HG02852 (cell line): ENCODE measurements around the gene CD44.
"Not testable (repeated sequence)": the region's sequence is repeated elsewhere in the genome, so short reads cannot be mapped to it uniquely, and the experiment has no call there.

Experiments
- ATAC-seq: cut with Tn5 transposase; IDR thresholded peaks from one replicate; pipeline ENCODE4 v1.9.1; 2021; ENCODE audit warnings: mild to moderate bottlenecking, moderate library complexity; ENCODE audit not compliant: unreplicated experiment

The CD44 gene

DNA sequence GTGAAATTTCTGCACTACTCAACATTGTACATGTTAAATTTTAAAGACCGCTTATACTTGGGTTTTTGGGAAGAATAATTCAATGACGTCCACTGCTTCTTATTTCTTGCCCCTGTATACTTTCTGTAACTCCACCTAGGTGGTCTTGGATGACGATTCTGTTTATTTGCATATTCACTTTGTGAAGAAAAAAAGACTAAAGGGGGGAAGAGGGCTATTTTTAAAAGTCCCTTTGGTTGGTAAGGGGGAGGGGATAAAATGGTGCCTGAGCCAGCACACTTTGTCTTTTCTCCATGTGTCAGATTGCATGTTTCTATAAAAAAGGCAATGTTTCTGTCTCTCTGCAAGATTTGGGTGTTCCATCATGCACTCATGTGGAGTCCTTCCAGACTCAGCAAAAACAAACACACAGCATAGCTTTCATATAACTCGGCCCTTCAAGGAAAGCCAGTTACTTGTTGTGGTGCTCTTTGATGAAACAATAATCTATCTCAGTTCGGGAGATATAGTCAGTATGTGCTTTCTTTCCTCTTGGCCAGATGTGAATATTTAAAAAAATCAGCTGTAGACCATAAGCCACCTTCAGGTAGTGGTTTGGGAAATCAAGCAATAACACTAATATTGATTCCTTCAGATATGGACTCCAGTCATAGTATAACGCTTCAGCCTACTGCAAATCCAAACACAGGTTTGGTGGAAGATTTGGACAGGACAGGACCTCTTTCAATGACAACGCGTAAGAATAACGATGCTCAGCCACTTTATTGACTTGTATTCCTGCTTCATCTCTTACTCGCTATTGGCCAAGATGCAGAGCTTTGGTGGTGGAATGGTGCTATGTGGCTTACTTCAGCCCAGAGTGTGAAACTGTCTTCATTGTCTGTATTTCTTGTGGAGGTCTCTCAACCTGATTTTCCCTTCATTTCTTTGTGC, 68.8 kb downstream of the CD44 start:
- no peak for ATAC-seq

DNA sequence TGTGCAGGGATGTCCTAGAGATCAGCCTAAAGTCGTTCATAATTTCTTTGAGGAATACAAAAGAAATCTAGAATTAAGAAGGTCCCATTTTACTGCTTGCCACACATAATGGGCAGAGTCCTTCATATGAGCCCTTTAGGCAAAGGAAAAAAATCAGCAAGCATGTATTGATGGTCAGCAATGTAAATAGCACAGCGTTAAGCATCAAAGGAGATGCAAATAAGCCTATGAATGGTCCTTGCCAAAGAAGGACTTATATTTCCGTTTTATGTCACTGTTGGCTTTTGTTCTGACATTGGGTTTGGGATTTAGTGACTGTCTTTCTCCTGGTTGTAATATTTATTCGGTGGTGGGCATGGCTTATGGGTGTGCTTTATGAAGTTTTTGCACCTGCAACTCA, 69.8 kb downstream of the CD44 start:
- ATAC-seq = no peak

DNA sequence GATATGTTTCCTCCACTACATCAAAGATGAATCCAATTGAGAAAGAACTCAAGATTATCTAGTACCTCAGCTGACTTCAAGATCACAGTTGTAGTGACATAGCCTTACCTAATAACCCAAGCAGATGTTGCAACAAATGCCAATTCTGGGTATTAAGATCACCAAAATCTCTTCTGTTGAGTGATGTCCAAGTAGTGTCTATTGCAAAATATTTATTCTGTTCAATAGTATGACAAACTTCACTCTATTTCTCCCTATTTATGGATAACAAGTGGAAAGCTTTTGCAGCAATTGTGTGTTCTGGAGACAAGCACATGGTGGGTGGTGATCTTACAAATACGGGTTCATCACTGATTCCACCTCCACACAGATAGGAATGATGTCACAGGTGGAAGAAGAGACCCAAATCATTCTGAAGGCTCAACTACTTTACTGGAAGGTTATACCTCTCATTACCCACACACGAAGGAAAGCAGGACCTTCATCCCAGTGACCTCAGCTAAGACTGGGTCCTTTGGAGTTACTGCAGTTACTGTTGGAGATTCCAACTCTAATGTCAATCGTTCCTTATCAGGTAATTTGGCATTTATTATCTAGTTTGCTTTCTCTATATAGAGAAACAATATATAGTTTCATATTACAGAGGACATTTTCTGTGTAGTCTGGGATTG, 72.0 kb downstream of the CD44 start:
- ATAC-seq = no peak

DNA sequence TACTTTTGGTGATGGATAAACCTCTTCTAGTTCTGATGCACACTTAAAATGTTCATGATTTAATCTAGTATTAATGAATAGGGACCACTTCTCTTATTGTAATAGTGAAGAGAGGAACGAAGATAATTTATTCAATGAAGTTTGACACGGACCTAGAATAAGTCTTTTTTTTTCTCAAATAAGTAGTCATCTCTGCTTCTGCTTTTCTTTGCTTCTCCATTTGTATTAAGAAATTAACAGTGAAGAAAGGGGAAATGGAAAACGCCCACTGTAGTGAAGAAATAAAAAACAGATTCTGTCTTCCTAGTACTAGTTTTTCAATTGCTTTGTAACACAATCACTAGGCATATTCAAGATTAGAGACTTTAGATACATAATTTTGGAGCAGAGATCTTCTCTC, 73.0 kb downstream of the CD44 start:
- no peak for ATAC-seq

DNA sequence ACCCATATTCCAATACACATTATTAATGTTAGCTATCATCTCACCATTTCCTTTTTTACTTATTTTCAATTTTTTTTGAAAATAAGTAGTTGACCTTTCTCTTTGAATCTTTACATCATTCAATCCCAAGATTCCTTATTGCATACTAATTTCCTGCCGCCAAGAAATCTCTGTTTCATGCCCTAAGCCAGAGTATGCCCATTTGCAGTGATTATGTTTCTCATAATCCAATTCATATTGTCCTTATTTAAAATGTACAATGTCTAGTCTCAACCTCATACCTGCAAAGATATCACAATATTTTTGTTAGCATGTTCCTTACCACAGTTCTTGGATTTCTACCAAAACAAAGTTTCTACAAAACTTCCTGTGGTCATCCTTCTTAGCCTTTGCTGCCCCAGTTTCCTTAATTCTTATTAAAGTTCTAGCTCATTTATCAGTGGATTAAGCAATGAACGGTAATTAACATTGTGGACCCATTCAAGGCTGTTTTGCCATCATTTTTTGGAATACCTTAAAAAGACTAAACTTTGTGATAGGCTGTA, 75.3 kb downstream of the CD44 start:
- no peak for ATAC-seq

DNA sequence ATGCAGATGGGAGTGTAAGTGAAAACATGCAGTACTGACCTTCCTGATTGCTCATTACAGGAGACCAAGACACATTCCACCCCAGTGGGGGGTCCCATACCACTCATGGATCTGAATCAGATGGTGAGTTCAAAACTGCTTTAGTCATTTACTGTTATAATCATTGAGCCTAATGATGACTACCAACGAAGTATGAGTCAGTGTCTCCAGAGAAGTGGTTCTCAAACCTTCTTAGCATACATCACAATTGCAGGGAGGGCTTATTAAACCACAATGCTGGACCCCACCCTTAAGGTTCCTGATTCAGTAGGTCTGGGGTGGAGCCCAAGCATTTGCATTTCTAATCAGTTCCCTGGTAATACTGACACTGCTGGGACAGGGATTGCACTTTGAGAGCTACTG, 75.8 kb downstream of the CD44 start:
- ATAC-seq = no peak

DNA sequence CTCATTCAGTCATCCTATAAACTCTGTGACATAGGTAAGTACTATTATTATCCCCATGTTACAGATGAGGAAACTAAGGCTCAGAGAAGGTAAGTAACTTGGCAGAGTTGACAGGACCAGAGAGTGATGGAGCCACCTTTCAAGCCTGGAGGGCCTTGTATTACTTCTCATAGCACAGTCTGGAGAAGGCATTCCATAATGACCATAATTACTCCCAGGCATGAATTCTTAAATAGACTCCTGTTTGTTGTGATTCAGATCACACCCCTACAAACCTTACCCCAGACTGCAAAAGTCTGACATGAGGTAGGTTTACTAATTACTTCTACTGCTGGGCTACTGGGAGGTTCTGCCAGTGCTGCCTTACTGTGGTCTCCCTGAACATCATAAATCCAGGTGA, 77.0 kb downstream of the CD44 start:
- no peak for ATAC-seq

DNA sequence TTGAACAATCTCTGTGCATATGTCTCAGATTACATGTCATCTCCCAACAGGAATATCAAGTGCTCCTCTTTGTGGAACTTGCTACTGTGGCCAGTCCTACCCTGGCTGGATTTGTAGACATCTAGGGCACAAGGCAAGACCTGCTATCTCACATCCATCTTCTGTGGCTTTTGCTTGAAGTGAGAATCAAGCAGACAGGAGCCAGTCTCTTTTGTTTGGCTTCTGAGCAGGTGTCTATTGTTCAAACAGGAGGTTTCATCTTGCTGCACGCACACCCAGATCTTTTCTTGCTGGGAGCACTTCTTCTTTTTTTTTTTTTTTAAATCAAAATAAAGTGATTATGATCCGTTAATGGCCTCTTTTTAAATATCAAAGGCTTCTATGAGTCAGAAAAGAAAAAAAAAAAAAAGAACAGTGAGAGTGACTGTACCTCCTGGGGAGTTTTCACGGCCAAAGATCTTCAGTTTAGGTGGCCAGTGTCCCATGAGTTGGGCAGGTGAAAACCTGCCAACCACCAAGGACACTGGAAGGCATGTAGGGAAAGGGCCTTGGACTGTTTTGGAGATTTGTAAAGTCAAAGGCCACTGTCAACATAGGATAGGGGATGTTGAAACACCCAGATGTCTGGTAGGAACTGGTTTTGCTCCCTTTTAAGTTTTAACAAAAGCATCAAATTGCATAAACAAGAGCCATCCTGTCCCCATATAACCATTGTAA, 78.1 kb downstream of the CD44 start:
- no peak for ATAC-seq

DNA sequence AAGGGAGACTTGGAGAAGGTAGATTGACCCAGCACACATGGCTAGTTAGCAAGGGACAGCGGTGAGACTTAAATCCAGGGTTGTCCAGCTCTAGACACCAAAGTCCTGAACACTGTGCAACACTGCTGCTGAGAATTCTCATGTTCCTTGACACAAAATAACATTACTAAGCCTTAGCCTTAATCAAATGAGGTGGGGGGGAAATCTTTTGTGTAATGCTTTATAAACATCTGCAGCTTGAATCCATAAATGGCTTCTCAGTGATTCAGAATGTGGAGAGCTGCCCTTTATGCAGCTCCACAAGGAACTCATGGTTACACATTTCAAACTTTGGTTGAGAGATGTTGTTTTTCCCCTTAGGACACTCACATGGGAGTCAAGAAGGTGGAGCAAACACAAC, 80.0 kb downstream of the CD44 start:
- no peak for ATAC-seq

DNA sequence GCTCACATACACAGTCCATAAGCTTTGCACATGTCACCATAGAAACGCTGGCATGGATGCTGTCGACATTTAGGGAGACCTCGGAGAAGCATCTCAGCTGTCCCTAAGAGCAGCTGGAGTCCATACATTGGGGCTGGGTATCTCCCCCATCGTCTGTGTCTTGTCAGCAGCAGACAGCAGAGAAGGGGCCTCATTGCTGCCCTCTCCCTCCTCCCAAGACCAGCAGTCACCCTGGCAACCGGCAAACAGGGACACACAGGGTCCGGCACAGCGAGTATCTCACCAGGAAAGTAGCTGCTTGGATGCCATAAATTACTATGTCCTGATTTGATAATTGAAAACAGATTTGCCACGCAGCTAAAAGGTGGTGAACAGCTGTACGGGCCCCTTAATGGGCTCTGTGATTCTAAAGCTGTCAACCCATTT, 84.4 kb downstream of the CD44 start:
- ATAC-seq = no peak

DNA sequence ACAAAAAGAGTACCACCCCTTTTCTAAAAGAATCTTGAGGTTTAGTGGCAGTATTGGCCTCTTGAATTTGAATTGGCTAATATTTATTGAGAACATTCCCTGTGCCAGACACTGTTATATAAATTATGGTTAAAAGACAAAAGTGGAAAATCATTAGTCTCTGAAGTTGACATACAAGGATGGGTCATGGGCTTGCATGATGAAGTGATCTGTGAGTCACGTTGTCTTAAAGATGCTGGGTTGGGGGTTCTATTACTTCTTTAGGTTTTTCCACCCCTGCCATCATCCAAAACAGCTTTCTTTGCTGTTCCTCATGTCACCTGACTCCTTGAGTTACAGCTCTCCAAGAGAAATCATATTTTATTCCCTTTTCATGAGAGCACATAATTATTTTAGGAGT, 85.0 kb downstream of the CD44 start:
- ATAC-seq = no peak

DNA sequence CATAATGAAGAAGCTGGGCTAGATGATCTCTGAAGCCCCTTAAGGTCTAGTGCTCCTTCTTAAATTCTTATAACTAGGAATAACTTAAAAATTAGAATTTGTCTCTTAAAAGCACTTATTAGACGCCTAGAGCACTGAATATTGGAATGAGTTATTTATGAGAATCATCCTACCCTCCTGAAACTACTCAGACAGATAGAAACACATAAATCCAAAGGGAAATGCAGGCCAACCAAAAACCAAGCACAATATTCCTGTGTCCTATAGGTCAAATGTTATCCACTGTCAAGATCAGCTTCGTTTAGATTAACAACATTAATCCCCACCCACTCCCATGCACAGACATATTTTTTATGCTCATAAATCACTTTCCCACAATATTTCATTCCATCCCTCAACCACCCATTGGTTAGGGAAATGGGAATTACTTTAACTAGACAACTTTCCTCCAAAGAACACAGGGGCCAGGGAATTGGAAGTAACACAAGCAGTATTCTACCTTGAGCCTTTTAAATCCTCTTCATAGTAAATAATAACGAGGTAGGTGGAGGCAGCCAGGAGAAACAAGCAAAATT, 87.1 kb downstream of the CD44 start:
- no peak for ATAC-seq

DNA sequence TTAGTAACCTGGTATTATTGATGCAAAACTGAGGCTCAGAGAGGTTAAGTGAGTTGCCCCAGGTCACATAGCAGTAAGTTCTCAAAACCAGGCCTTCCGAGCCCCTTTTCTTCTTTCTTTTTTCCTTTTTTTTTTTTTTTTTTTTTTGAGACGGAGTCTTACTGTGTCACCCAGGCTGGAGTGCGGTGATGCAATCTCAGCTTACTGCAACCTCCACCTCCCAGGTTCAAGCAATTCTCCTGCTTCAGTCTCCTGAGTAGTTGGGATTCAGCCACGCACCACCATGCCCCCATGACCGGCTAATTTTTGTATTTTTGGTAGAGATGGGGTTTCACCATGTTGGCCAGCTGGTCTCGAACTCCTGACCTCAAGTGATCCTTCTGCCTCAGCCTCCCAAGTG, 87.8 kb downstream of the CD44 start:
- not testable (repeated sequence) for ATAC-seq

DNA sequence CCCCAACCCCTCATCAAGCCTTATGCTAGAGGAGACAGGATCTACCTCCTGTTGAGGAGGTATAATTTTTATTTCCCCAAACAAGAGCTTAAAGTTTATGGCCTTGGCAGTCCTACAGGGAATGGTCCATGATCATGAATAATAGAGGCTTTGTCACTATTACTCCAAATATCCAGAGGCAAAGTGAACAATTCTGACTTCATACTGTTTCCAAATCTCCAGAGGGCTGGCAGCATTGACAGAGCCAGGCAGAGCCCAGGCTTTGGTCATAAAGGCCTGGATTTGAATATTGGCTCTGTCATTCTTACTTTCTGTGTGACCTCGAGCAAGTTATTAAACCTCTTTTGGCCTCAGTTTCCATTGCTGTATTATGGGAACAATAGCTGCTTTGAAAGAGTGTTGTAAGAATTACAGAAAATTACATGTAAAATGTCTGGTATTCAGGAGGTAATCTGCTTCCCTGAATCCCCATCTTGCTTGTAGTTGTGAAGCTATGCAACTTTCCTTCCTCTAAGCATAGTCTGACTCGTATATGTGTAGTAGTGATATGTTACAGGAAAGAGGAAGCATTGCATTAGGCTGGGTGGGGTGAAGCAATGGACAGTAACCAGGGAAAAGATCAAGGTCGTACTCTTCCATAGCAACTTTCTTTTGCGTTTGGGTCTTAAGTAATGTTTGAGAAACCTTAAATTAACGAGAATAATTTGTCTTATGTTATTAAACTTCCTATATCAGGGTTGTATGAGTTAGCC, 88.8 kb downstream of the CD44 start:
- ATAC-seq = no peak

DNA sequence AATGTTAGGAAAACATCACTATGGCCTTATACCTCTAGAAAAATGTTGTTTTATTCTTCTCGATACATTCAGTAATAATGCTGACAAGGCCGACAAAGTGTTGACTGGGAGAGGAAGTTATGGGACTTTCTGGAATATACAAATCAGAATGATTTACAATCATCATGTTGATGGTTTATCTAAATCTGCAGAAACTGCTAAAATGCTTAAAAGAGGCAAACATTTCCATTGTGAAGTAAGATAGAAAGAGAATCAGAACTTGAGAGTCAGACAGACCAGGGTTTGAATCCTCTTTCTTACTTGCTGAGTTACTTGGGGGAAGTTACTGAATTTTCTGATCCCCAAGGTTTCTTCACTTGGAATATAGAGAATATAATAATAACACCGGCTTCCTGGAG, 89.4 kb downstream of the CD44 start:
- no peak for ATAC-seq

DNA sequence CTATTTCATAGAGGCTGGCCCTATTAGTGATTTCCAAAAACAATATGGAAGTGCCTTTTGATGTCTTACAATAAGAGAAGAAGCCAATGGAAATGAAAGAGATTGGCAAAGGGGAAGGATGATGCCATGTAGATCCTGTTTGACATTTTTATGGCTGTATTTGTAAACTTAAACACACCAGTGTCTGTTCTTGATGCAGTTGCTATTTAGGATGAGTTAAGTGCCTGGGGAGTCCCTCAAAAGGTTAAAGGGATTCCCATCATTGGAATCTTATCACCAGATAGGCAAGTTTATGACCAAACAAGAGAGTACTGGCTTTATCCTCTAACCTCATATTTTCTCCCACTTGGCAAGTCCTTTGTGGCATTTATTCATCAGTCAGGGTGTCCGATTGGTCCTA, 91.4 kb downstream of the CD44 start:
- no peak for ATAC-seq

DNA sequence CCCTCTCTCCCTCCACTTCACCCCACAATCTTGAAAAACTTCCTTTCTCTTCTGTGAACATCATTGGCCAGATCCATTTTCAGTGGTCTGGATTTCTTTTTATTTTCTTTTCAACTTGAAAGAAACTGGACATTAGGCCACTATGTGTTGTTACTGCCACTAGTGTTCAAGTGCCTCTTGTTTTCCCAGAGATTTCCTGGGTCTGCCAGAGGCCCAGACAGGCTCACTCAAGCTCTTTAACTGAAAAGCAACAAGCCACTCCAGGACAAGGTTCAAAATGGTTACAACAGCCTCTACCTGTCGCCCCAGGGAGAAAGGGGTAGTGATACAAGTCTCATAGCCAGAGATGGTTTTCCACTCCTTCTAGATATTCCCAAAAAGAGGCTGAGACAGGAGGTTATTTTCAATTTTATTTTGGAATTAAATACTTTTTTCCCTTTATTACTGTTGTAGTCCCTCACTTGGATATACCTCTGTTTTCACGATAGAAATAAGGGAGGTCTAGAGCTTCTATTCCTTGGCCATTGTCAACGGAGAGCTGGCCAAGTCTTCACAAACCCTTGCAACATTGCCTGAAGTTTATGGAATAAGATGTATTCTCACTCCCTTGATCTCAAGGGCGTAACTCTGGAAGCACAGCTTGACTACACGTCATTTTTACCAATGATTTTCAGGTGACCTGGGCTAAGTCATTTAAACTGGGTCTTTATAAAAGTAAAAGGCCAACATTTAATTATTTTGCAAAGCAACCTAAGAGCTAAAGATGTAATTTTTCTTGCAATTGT, 92.3 kb downstream of the CD44 start:
- ATAC-seq = no peak

DNA sequence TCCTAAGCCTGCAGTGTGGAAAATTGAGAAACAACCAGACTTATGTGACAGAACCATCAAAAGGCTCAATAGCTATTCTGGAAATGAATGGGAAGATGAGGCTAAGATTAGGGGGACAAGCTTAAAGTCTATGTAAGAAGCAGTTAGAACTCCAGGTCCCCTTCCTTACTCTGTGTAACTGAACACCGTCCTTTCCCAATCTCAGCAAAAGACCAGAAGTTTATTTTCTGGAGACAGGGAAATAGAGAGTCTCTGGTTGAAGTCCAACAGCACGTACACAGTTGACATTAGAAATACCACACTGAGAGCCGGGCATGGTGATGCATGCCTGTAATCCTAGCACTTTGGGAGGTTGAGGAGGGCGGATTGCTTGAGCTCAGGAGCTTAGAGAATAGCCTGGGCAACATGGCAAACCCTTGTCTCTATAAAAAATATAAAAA, 93.9 kb downstream of the CD44 start:
- no peak for ATAC-seq

DNA sequence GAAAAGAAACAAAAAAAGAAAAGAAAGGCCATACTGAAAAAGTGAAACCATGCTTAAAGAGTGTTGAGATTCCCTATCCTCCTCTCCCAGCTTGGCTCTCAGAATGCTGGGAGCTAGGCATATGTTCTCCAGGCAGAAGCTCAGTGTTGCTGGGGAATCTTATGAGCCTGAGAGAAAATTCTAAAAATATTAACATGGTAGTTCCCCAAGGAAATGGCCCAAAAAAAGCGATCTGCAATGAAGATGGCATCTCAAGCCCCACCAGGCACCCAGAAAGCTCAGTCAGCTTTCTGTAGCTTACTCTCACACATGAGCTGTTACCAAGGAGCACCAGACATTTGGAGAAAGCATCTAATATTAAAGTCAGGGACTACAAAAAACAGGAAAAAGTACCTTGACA, 94.5 kb downstream of the CD44 start:
- no peak for ATAC-seq
